ENCODE measurements around the gene ATF4.

DNA sequence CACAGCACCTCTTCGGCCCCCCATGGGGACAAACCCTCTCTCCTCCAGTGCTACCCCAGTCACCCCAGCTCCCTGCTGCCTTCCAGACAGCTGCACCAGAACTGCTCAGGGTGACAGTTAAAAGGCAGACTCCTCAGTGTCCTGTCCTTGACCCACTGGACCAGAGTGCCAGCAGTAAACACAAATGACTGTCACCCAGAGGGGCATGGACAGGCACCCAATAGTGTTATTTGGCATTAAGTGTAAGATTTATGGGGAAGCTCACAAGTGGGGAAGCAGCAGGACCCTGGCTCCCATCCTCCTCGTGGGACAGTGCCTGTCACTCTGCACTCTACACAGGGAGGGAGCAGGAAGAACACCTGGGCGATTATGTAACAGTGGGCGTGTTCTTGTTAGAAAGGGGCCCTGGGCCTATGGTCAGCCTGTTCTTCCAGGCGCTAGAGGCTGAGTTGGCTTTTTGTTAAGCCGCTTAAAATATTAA lies 7.2 kb downstream of the ATF4 start:
- TF ChIP-seq, protein P1, sequence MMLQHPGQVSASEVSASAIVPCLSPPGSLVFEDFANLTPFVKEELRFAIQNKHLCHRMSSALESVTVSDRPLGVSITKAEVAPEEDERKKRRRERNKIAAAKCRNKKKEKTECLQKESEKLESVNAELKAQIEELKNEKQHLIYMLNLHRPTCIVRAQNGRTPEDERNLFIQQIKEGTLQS (IDR thresholded peaks at IDR 0.05; ENCODE audit: insufficient read depth, low read depth, low read length): no peak
- TF ChIP-seq CTCF (IDR thresholded peaks at IDR 0.05; ENCODE audit: control extremely low read depth in 1 of 3, insufficient read depth in 1 of 3, low read depth in 1 of 3, low read length in 3 of 3): no peak
- no peak for TF ChIP-seq RFX5 (IDR thresholded peaks at IDR 0.05; ENCODE audit: borderline replicate concordance, low read depth, low read length)
- TF ChIP-seq HDAC6 (IDR thresholded peaks at IDR 0.05; ENCODE audit: low read depth, low read length): no peak
- TF ChIP-seq EP300 (IDR thresholded peaks at IDR 0.05; ENCODE audit: borderline replicate concordance in 1 of 2, low read depth in 2 of 2, low read length in 2 of 2): no peak
- no peak for TF ChIP-seq JUND (IDR thresholded peaks at IDR 0.05; ENCODE audit: low read length)
- no peak for TF ChIP-seq SIX5 (IDR thresholded peaks at IDR 0.05; ENCODE audit: low read depth, low read length)
- no peak for TF ChIP-seq EZH2 (IDR thresholded peaks at IDR 0.05; ENCODE audit: low read depth, low read length, severe bottlenecking)
- no peak for TF ChIP-seq SIN3A (conservative IDR thresholded peaks at IDR 0.05 in 1 of 2, IDR thresholded peaks at IDR 0.05 in 1 of 2; ENCODE audit: low read depth in 1 of 2, low read length in 2 of 2)
- no peak for TF ChIP-seq CBX5 (IDR thresholded peaks at IDR 0.05; ENCODE audit: low read depth, low read length)
- no peak for TF ChIP-seq SUZ12 (IDR thresholded peaks at IDR 0.05; ENCODE audit: low read length)
- no peak; the same call in 1 of the 2 replicates for TF ChIP-seq POLR2AphosphoS5 (IDR thresholded peaks at IDR 0.05; ENCODE audit: low read depth, low read length)
- TF ChIP-seq TAF1 (IDR thresholded peaks at IDR 0.05; ENCODE audit: low read depth, low read length): no peak
- no peak for TF ChIP-seq ASH2L (IDR thresholded peaks at IDR 0.05; ENCODE audit: low read length)

Measured in H1 (cell line).